T-helper 17 cell (primary cell): Measurements from ENCODE around the gene LUZP2. TPM values are rescaled to one million over a fixed set of nuclear protein-coding genes. Genes with fewer than 3 reads are reported as not detected.

ENCODE experiments used
- ATAC-seq: fragments of 150-1000 bp; cut with Tn5 transposase; 2 replicates; pipeline ENCODE4 v1.10.0; 2021; ENCODE audit warnings: mild to moderate bottlenecking, moderate library complexity
- DNase-seq, 3 donors: peaks; one replicate each; pipeline versions ENCODE4 v3.0.0 to v3.0.0-alpha.2; 2020 to 2021
- H3K9me3 ChIP-seq: one replicate; pipeline ENCODE4 v1.7.0; 2013; ENCODE audit warnings: low read length, mild to moderate bottlenecking; ENCODE audit not compliant: control insufficient read depth, poor library complexity, severe bottlenecking
- H3K27ac Mint-ChIP-seq: one replicate; pipeline ENCODE4 v1.8.0; 2022; ENCODE audit warnings: mild to moderate bottlenecking, moderate library complexity, mixed read lengths
- H3K27me3 Mint-ChIP-seq: one replicate; pipeline ENCODE4 v1.8.0; 2022; ENCODE audit warnings: mixed read lengths
- H3K36me3 Mint-ChIP-seq: one replicate; pipeline ENCODE4 v1.8.0; 2022; ENCODE audit warnings: low read depth, mixed read lengths
- H3K4me1 Mint-ChIP-seq: one replicate; pipeline ENCODE4 v1.8.0; 2022; ENCODE audit warnings: mild to moderate bottlenecking, mixed read lengths
- H3K4me3 Mint-ChIP-seq: one replicate; pipeline ENCODE4 v1.8.0; 2022; ENCODE audit warnings: mild to moderate bottlenecking, moderate library complexity, mixed read lengths
- total RNA-seq, 4 donors: library from RNA in 2 of 4; stranded (reverse) in 2 of 4; gene quantifications; one replicate each; pipeline ENCODE4 v1.2.3 and lab custom pipeline; 2022 to 2026

Gene LUZP2
- total RNA-seq, result not detected
- total RNA-seq (lab: John Stamatoyannopoulos, UW), result 0 reads per million in 2 donors

DNA sequence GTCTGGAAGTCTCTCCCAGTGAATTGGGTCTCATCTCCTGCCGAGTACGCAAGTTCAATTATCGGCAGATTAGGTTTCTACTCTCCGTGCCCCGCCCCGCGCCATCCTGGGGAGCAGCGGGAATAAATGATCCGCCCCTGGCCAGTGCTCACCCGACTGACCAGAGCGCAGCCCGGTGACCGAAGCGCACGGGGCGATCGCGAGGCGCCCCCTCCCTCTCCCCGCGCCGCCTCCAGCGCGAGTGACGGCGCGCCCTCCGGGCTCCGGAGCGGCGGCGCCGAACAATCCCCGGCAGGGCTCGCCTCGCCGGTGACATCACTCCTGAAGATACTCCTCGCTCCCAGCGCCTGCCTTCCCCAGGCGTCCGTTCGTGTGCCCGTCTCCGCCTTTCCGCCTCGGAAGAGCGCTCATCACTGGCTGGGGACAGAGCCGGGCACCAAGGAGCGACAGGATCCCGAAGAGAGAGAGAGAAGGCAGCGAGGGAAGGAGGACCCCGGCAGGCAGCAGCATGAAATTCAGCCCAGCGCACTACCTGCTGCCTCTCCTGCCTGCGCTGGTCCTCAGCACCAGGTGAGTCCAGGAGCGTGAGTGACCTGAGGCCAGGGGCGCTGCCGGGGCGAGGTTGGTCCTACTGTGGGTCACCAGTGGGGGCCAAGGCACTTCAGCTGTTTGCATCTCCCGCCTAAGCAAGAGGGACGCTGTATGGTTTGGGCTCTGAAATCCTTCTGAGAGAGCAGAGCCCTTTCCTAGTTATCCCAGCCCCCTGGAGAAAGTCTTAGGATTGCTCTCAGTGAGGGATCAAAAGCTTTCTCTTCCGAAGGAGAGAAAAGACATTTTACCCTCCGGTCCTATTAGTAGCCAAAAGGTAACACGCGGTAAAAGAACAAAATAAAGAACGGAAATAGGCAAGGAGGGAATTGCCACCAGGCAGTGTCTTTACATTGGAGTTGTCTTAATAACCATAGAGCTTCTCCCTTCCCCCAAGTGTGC, at the start of gene LUZP2:
TSS of gene LUZP2 (plus strand) at position 318 of the 990 bp plus-strand sequence.
- H3K27me3 Mint-ChIP-seq, result no peaks in the 10 kb centered on the region
- H3K36me3 Mint-ChIP-seq, result no peaks in the 10 kb centered on the region
- H3K27ac Mint-ChIP-seq, result no peak within 1 kb of the TSS
- H3K4me3 Mint-ChIP-seq, result no peak within 1 kb of the TSS
- no peaks in the 10 kb centered on the region for H3K9me3 ChIP-seq
- H3K4me1 Mint-ChIP-seq, result no peaks in the 10 kb centered on the region
- ATAC-seq (no peak), DNase-seq (no peak)

DNA sequence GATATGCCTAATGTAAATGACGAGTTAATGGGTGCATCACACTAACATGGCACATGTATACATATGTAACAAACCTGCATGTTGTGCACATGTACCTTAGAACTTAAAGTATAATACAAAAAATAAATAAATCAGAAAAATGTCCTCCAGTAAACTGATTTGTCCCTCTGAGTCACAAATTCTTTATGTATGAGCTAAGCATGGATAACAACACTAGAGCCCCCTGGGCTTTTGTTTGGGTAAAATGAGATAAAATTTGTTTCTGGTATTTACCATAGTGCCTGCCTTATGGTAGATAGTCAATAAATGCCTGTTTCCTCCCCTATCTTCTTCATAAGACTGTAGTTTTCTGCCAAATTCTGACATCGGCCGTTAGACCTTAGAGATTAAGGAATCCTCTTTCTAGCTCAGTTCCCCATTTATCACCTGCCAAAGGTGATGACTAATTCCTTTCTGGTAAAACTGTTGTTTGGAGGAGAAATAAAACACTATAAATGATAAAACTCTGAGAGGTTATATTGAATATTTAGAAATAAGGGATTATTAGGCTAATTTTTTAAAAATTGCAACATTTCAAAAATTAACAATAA, 43.6 kb upstream of the LUZP2 start:
- ATAC-seq, result no peak
- no peak overlapping the region for H3K27ac Mint-ChIP-seq
- H3K9me3 ChIP-seq, result no peaks in the 10 kb centered on the region
- H3K4me1 Mint-ChIP-seq, result no peaks in the 10 kb centered on the region
- no peak for DNase-seq
- H3K27me3 Mint-ChIP-seq, result no peaks in the 10 kb centered on the region
- no peaks in the 10 kb centered on the region for H3K36me3 Mint-ChIP-seq
- no peak overlapping the region for H3K4me3 Mint-ChIP-seq

DNA sequence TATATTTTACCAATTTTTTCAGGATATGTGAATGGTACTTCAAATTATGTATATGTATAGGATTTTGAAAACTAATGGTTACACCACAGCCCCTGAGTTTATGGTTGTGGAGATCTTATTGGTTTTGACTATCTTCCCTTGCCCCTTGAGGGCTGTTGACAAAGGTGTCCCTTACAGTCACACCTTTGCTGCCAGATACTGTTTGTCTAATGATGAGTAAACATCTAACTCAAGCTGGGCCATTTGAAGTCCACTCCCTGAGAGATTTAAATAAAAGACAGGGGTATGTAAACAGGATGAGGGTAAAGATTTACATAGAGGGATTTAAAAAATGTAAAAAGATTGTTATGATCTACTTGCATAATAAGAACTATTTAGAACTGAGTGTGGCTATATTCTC, 38.9 kb upstream of the LUZP2 start:
- Mint-ChIP-seq H3K36me3 (no peaks in the 10 kb centered on the region), H3K4me1 (no peaks in the 10 kb centered on the region), H3K27ac (no peak overlapping the region), H3K27me3 (no peaks in the 10 kb centered on the region), H3K4me3 (no peak overlapping the region)
- DNase-seq (no peak), ATAC-seq (no peak)
- no peaks in the 10 kb centered on the region for H3K9me3 ChIP-seq

DNA sequence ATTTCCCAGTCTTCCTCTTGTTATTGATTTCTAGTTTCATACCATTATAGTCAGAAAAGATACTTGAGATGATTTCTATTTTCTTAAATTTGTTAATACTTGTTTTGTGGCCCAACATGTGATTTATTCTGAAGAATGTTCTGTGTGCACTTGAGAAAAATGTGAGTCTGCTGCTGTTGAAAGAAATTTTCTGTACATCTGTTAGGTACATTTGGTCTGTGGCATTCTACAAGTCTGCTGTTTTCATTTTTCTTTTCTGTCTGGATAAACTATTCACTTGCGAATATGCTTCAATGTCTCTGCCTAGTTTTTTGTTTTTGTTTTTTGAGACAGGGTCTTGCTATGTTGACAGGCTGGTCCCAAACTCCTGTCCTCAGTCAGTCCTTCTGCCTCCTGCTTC, 26.4 kb upstream of the LUZP2 start:
- Mint-ChIP-seq H3K4me3 (no peak overlapping the region), H3K27me3 (no peaks in the 10 kb centered on the region), H3K36me3 (no peaks in the 10 kb centered on the region), H3K4me1 (no peaks in the 10 kb centered on the region), H3K27ac (no peak overlapping the region)
- H3K9me3 ChIP-seq, result no peaks in the 10 kb centered on the region
- DNase-seq (no peak), ATAC-seq (no peak)

DNA sequence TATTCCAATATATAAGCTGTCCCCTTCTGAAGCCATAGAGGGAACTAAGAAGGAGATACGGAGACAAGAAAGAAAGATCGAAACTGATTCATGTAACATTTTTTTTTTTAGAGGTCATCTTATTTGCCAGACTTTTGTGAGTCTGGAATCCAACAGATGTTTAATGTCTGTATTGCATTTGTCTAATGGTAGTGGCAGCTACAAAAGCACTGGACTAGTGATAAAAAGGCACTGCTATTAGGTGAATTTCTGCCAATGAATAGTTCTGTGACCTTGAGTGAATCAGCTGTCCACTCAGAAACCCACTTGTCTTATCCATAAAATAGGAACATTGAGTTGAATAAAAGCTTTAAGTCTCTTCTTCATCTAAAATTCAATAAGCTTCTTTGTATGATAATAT, 25.8 kb upstream of the LUZP2 start:
- Mint-ChIP-seq H3K27ac (no peak overlapping the region), H3K4me1 (no peaks in the 10 kb centered on the region), H3K4me3 (no peak overlapping the region), H3K27me3 (no peaks in the 10 kb centered on the region), H3K36me3 (no peaks in the 10 kb centered on the region)
- no peaks in the 10 kb centered on the region for H3K9me3 ChIP-seq
- DNase-seq (no peak), ATAC-seq (no peak)

DNA sequence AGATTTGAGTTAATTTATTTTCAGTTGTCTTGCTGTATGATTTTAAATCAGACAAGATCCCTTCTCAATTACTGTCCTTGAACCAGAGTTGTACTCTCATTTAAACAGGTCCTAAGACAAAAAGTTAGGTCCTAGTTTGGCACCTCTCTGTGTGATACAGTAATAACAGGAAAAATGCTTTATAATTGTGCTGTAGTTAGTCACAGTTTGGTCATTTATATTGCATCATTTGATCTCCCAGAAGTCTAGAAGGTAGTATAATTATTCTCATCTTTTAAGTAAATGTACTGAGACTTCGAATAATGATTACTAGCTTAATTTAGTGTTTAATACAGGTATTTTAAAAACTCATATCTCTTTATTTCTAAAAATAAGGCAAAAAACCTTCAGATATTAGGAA, 18.1 kb upstream of the LUZP2 start:
- no peaks in the 10 kb centered on the region for H3K4me1 Mint-ChIP-seq
- H3K4me3 Mint-ChIP-seq, result no peak overlapping the region
- H3K27me3 Mint-ChIP-seq, result no peaks in the 10 kb centered on the region
- no peak overlapping the region for H3K27ac Mint-ChIP-seq
- DNase-seq (no peak), ATAC-seq (no peak)
- H3K9me3 ChIP-seq, result no peaks in the 10 kb centered on the region
- no peaks in the 10 kb centered on the region for H3K36me3 Mint-ChIP-seq

DNA sequence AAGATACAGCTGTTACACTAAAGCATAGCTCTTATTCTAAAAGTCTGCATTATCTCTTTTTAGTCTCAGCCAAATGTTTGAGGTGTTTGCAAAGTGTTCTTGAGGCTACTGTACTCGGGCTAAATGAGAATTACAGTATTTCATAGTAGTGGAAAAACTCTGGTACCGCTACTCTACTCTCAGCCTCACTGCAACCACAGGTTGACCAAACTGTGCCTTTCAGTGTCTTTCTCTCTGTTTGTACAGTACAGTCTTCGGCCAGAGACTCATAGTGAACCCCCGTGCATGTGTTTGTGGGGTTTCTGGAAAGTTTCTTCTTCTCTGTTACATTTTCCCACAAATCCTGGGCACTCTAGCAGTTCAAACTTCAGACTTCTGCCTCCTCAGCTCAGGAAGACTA, 7.4 kb upstream of the LUZP2 start:
- no peak for ATAC-seq
- DNase-seq, result no peak
- H3K4me3 Mint-ChIP-seq, result no peak overlapping the region
- no peaks in the 10 kb centered on the region for H3K36me3 Mint-ChIP-seq
- no peaks in the 10 kb centered on the region for H3K9me3 ChIP-seq
- no peak overlapping the region for H3K27ac Mint-ChIP-seq
- H3K27me3 Mint-ChIP-seq, result no peaks in the 10 kb centered on the region
- H3K4me1 Mint-ChIP-seq, result no peaks in the 10 kb centered on the region

DNA sequence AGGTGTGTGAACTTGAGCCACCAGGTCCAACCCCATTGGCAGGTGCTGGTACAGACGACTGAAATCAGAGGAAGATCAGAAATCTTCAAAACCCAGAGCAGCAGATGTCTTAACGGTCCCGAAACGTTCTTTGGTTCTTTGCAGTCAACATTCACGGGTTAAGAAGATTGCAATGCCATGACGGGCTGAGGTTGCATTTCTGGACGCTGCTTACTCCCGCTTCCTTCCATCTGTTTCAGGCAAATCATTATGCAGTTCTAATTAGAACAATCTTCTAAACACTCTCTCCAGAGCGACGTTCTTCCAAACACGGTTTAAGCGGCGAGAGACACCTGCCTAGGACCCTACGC, 492 bp upstream of the LUZP2 start:
- Mint-ChIP-seq H3K27me3 (no peaks in the 10 kb centered on the region), H3K36me3 (no peaks in the 10 kb centered on the region), H3K4me3 (no peak overlapping the region), H3K27ac (no peak overlapping the region), H3K4me1 (no peaks in the 10 kb centered on the region)
- H3K9me3 ChIP-seq, result no peaks in the 10 kb centered on the region
- ATAC-seq, result no peak
- DNase-seq, result no peak

DNA sequence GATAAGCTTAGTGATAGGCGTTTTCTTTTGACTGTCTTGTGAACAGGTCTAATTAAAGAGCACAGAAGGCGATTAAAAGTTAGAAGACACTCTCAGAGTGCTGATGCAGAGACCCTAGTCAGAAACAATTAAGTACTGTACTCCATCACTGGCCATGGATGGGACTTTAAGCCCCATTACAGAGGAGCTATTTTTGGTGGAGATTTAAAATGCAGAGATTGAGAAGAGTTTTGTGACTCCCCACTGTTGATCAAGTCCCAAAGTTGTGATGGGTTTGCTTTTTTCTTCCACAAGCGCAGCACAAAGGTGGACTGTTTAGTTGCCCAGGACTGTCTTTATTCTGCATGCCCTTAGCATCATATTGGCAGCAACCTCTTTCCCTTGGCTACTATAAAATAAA, 978 bp downstream of the LUZP2 start:
- DNase-seq, result no peak
- Mint-ChIP-seq H3K36me3 (no peaks in the 10 kb centered on the region), H3K4me1 (no peaks in the 10 kb centered on the region), H3K4me3 (no peak overlapping the region), H3K27me3 (no peaks in the 10 kb centered on the region), H3K27ac (no peak overlapping the region)
- ATAC-seq, result no peak
- no peaks in the 10 kb centered on the region for H3K9me3 ChIP-seq

DNA sequence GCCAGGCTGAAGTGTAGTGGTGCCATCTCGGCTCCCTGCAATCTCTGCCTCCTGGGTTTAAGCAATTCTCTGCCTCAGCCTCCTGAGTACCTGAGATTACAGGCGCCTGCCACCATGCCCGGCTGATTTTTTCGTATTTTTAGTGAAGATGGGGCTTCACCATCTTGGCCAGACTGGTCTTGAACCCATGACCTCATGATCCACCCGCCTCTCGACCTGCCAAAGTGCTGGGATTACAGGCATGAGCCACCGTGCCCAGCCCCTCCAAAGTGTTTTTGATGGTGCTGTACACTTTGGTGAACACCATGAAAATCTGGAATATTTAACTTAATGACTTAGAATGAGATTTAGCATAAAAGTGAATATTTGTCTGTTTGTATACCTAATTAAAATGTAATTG, 5.6 kb downstream of the LUZP2 start:
- no peak overlapping the region for H3K27ac Mint-ChIP-seq
- H3K4me3 Mint-ChIP-seq, result no peak overlapping the region
- DNase-seq (no peak), ATAC-seq (no peak)
- no peaks in the 10 kb centered on the region for H3K36me3 Mint-ChIP-seq
- H3K27me3 Mint-ChIP-seq, result no peaks in the 10 kb centered on the region
- no peaks in the 10 kb centered on the region for H3K9me3 ChIP-seq
- no peaks in the 10 kb centered on the region for H3K4me1 Mint-ChIP-seq

DNA sequence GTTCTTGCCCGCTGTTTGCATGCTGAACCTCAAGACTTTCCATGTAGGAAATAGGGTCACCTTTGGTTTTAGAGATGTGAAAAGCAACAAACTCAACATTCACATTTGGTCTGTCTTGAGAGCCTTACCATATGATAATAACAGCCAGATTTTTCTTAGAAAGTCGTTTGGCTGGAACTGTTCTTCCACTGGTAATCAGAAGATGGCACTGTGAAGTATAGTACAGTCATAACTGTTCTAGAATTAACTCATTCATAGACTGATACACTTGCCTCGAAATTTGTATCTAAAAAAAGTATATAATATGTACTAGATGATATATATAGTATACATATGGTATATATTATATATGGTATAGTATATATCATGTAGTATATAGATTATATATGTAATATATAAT, 12.3 kb downstream of the LUZP2 start:
- DNase-seq (no peak), ATAC-seq (no peak)
- no peaks in the 10 kb centered on the region for H3K27me3 Mint-ChIP-seq
- no peak overlapping the region for H3K27ac Mint-ChIP-seq
- no peaks in the 10 kb centered on the region for H3K4me1 Mint-ChIP-seq
- H3K9me3 ChIP-seq, result no peaks in the 10 kb centered on the region
- H3K4me3 Mint-ChIP-seq, result no peak overlapping the region
- H3K36me3 Mint-ChIP-seq, result no peaks in the 10 kb centered on the region

DNA sequence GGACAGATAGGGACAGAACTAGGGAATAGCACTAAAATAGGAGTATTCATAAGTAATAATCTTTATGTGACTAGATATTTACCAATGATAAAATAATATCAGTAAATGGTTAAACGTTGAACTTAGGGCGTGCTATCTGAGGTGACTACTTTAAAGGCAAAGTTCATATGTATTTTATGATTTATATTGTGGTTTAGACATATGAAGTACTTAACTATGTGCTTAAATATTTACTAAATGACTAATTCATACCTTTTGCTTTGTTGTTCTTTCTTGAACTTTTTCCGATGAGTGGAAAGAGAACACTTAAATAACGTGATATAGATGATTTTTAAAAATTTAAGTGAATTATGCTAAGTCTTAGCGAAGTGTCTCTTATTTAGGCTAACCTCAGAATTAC, 14.7 kb downstream of the LUZP2 start:
- no peak overlapping the region for H3K4me3 Mint-ChIP-seq
- no peak overlapping the region for H3K27ac Mint-ChIP-seq
- H3K36me3 Mint-ChIP-seq, result no peaks in the 10 kb centered on the region
- DNase-seq (no peak), ATAC-seq (no peak)
- H3K4me1 Mint-ChIP-seq, result no peaks in the 10 kb centered on the region
- H3K9me3 ChIP-seq, result no peaks in the 10 kb centered on the region
- no peaks in the 10 kb centered on the region for H3K27me3 Mint-ChIP-seq

DNA sequence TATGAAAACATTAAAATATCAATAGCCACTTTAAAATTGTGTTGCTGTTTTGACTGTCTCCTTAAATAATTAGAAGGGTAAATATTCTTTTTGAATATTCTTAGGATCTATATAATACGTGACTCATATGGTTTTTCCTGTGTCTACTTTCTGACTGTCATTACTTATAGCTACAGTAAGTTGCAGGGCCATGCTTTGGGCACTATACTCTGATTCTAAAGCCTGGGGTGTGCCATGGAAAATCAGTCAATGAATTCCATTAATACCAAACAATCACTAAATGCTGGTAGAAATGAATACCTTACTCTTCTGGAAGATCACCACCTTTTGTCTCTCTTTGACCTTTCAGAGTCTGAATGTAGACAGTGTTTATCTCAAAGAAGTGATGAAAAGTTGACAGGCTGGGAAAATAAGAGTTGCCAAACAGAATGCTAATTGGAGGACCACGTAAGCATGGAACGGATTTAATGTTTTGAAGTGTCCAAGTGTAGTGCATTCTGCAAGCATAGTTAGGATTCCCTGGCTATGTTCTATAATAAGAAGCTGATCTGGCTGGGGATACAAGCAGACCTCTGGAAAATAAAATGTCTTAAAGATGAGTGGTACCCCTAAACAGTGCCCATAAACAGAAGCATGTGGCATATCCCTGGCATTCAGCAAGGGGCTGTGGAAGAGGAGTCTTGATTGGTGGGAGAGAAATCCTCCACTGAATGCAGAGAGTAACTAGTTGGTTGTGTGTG, 16.8 kb downstream of the LUZP2 start:
- Mint-ChIP-seq H3K27me3 (no peaks in the 10 kb centered on the region), H3K27ac (no peak overlapping the region), H3K4me3 (no peak overlapping the region), H3K4me1 (no peaks in the 10 kb centered on the region), H3K36me3 (no peaks in the 10 kb centered on the region)
- DNase-seq (no peak), ATAC-seq (no peak)
- no peaks in the 10 kb centered on the region for H3K9me3 ChIP-seq
